NB4 (cell line): ENCODE results near the gene LDB3.

ENCODE experiments used
- CTCF ChIP-seq: IDR thresholded peaks from one replicate; pipeline ENCODE4 v1.5.1; 2012; ENCODE audit warnings: low read depth, low read length
- POLR2A ChIP-seq: IDR thresholded peaks from 2 replicates; pipeline ENCODE4 v1.6.1; 2011; ENCODE audit warnings: mild to moderate bottlenecking; ENCODE audit not compliant: insufficient read length; ENCODE audit errors: extremely low read depth

GRCh38 chr10:86681722-86682386, 13.5 kb downstream of the LDB3 start:
- TF ChIP-seq CTCF (no peak), POLR2A (no peak)
